B cell (primary cell): Measurements from ENCODE around the gene KHDC4. TPM values are rescaled to one million over a fixed set of nuclear protein-coding genes. Genes with fewer than 3 reads are reported as not detected.
A peak's percentile ranks its signal among the peaks of the same experiment; 100 is the strongest.

Experiments
- ATAC-seq: fragments of 200-7000 bp; cut with Tn5 transposase; one replicate; pipeline ENCODE4 v1.10.0; 2021; ENCODE audit warnings: low read depth, mild to moderate bottlenecking, moderate number of reproducible peaks, moderate library complexity
- CTCF ChIA-PET: fragments of 350-600 bp; sonication (Branson Sonifier 250); formaldehyde crosslinking; loops from one replicate; lab custom pipeline; 2021; ENCODE audit warnings: antibody characterized with exemption, inconsistent platforms; lab: Charles Lee
- POLR2A ChIA-PET: fragments of 350-600 bp; sonication (Branson Sonifier 250); formaldehyde crosslinking; loops from one replicate; lab custom pipeline; 2021; ENCODE audit warnings: antibody characterized with exemption; lab: Charles Lee
- DNase-seq: peaks from one replicate; pipeline ENCODE4 v3.0.0; 2013
- H2AFZ ChIP-seq: 2 replicates; pipeline ENCODE4 v1.6.1; 2012; ENCODE audit warnings: mild to moderate bottlenecking, low read depth, low read length; ENCODE audit not compliant: insufficient read depth, poor library complexity, severe bottlenecking
- H3K27ac ChIP-seq, 2 donors: 1 replicate in 1 of 2; 2 replicates in 1 of 2; pipeline ENCODE4 v1.5.1; 2012 to 2013; ENCODE audit warnings: low read length in 2 of 2, mild to moderate bottlenecking in 2 of 2, moderate library complexity in 1 of 2
- H3K27me3 ChIP-seq, 4 experiments: fragments of 200-600 bp in 1 of 4; sonication (generic) in 1 of 4; replicated peaks in 1 of 4; 1 replicate in 2 of 4; 2 replicates in 2 of 4; pipeline versions ENCODE4 v1.6.1 to v1.7.0; 2013 to 2016; ENCODE audit warnings: low read length in 3 of 4, mild to moderate bottlenecking in 2 of 4, mixed read lengths in 1 of 4, moderate library complexity in 1 of 4; ENCODE audit not compliant: insufficient read depth in 4 of 4, control insufficient read depth in 3 of 4; ENCODE audit errors: control extremely low read depth in 1 of 4
- H3K36me3 ChIP-seq, 2 experiments: replicated peaks in 1 of 2; 1 replicate in 1 of 2; 2 replicates in 1 of 2; pipeline versions ENCODE4 v1.6.1 to v1.7.1; 2013; ENCODE audit warnings: low read length in 1 of 2; ENCODE audit not compliant: insufficient read depth in 2 of 2, control insufficient read depth in 1 of 2; ENCODE audit errors: control extremely low read depth in 1 of 2, extremely low read depth in 1 of 2
- H3K4me1 ChIP-seq, 2 donors: fragments of 200-600 bp in 1 of 2; sonication (generic) in 1 of 2; 1 replicate in 1 of 2; 2 replicates in 1 of 2; pipeline versions ENCODE4 v1.5.1 to v1.6.1; 2013 to 2017; ENCODE audit warnings: low read length in 2 of 2; ENCODE audit not compliant: control insufficient read depth in 2 of 2, insufficient read depth in 2 of 2
- H3K4me2 ChIP-seq: replicated peaks from 2 replicates; pipeline ENCODE3; 2012; ENCODE audit warnings: mild to moderate bottlenecking, low read depth, low read length; ENCODE audit not compliant: poor library complexity, severe bottlenecking
- H3K4me3 ChIP-seq, 5 experiments: fragments of 200-600 bp in 1 of 5; sonication (generic) in 1 of 5; 1 replicate in 3 of 5; 2 replicates in 2 of 5; pipeline versions ENCODE4 v1.5.1 to v1.7.0; 2011 to 2016; ENCODE audit warnings: low read length in 4 of 5, mild to moderate bottlenecking in 4 of 5, low read depth in 2 of 5, control low read depth in 1 of 5, moderate library complexity in 1 of 5; ENCODE audit not compliant: insufficient read depth in 1 of 5; ENCODE audit errors: control extremely low read depth in 1 of 5, extremely low read depth in 1 of 5
- H3K79me2 ChIP-seq: fragments of 200-600 bp; sonication (generic); one replicate; pipeline ENCODE4 v1.6.0; 2016; ENCODE audit warnings: low read length; ENCODE audit not compliant: control insufficient read depth, insufficient read depth
- H3K9ac ChIP-seq: fragments of 200-600 bp; sonication (generic); 2 replicates; pipeline ENCODE4 v1.6.1; 2017; ENCODE audit warnings: mild to moderate bottlenecking, low read length, moderate library complexity
- H3K9me3 ChIP-seq, 3 donors: one replicate each; pipeline versions ENCODE4 v1.6.1 to v1.7.1; 2013; ENCODE audit warnings: low read length in 2 of 3; ENCODE audit not compliant: control insufficient read depth in 2 of 3, insufficient read depth in 1 of 3; ENCODE audit errors: control extremely low read depth in 1 of 3
- H4K20me1 ChIP-seq: 2 replicates; pipeline ENCODE4 v1.6.0; 2012; ENCODE audit warnings: mild to moderate bottlenecking, low read length; ENCODE audit not compliant: insufficient read depth, control insufficient read depth, poor library complexity, severe bottlenecking
- H3K27ac Mint-ChIP-seq: one replicate; pipeline ENCODE4 v1.8.0; 2021; ENCODE audit warnings: mixed read lengths
- H3K27me3 Mint-ChIP-seq: one replicate; pipeline ENCODE4 v1.8.0; 2021; ENCODE audit warnings: mixed read lengths
- H3K4me1 Mint-ChIP-seq: one replicate; pipeline ENCODE4 v1.8.0; 2021; ENCODE audit warnings: mixed read lengths
- H3K4me3 Mint-ChIP-seq: one replicate; pipeline ENCODE4 v1.8.0; 2021; ENCODE audit warnings: mixed read lengths
- H3K9me3 Mint-ChIP-seq: one replicate; pipeline ENCODE4 v1.8.0; 2022; ENCODE audit warnings: mixed read lengths; ENCODE audit not compliant: insufficient read depth
- CTCF ChIP-seq: fragments of 200-600 bp; IDR thresholded peaks from one replicate; pipeline ENCODE4 v1.8.0; 2022; ENCODE audit warnings: antibody characterized with exemption, mild to moderate bottlenecking
- EZH2 ChIP-seq: IDR thresholded peaks from 2 replicates; pipeline ENCODE4 v1.6.1; 2012; ENCODE audit warnings: borderline replicate concordance, low read depth, mild to moderate bottlenecking, moderate library complexity, low read length; ENCODE audit not compliant: insufficient read depth, poor library complexity, severe bottlenecking
- WGBS: methylation state at CpG from one replicate; pipeline ENCODE4 v1.1.5; 2013; ENCODE audit warnings: missing lambda C conversion rate; ENCODE audit not compliant: insufficient coverage; 5-methylcytosine and 5-hydroxymethylcytosine counted together
- intact Hi-C: fragments of 100-400 bp; cut with micrococcal nuclease; formaldehyde crosslinking; loops from one replicate; pipeline ENCODE4 v1.10.0; 2022
- polyA plus RNA-seq: library from polyadenylated mRNA; depleted of rRNA; stranded (reverse); fragments of >200 nt; gene quantifications from 2 replicates; pipeline ENCODE4 v1.2.3, GENCODE V29; 2012
- total RNA-seq, 2 donors: library from RNA; stranded (reverse); fragments of 120-200 nt in 1 of 2; gene quantifications; 1 replicate in 1 of 2; 2 replicates in 1 of 2; pipeline versions ENCODE4 v1.2.3 to v1.2.4, GENCODE V29; 2013 to 2022

The KHDC4 gene
- total and polyA plus RNA-seq, 2 donors (not counting 1 experiment from before 2014, with no cell fraction given) = 51.3 to 122 TPM

- TF ChIP-seq EZH2 (no peak), CTCF (no peak)
- Histone ChIP-seq H3K79me2 (peaks cover 65% of the 10 kb centered on the region), H4K20me1 (peaks cover 38% of the 10 kb centered on the region), H3K4me1 (peaks cover 32 to 39% of the 10 kb centered on the region in 2 donors), H2AFZ (no peak overlapping the region), H3K4me2 (no peak overlapping the region), H3K27me3 (no peaks in the 10 kb centered on the region), H3K9me3 (no peaks in the 10 kb centered on the region), H3K27ac (peak overlapping the region in 1 of 2 donors; percentile 56), H3K36me3 (peaks cover 4 to 90% of the 10 kb centered on the region in 2 experiments), H3K4me3 (no peak overlapping the region), H3K9ac (no peak overlapping the region)
- Mint-ChIP-seq H3K27me3 (no peaks in the 10 kb centered on the region), H3K4me1 (peaks cover 41% of the 10 kb centered on the region), H3K27ac (peak overlapping the region; percentile 81), H3K4me3 (no peak overlapping the region), H3K9me3 (no peaks in the 10 kb centered on the region)
- CTCF ChIA-PET = interaction anchor here (0.9 to 3.0 kb wide), 8 partner anchors 11 to 32 kb away, joined by 3 to 16 read pairs (median 6); partner anchors contain the start of gene KHDC4
- ATAC-seq = no peak
- POLR2A ChIA-PET = interaction anchor here (0.6 to 1.9 kb wide), 4 partner anchors 11 to 27 kb away, joined by 3 to 5 read pairs (median 4); partner anchors contain the start of gene ARHGEF2
- intact Hi-C loops = no loop called here
- WGBS = 98% methylated on average over 12 of the region's 12 CpGs
- DNase-seq = no peak
These were observed 23.2 kb upstream of the KHDC4 start for GRCh38 chr1:155957411-155957915.

- no peak for ATAC-seq
- intact Hi-C loops = no loop called here
- Mint-ChIP-seq H3K27me3 (no peaks in the 10 kb centered on the region), H3K4me3 (no peak overlapping the region), H3K4me1 (peaks cover 13% of the 10 kb centered on the region), H3K9me3 (no peaks in the 10 kb centered on the region), H3K27ac (peak overlapping the region; percentile 32)
- Histone ChIP-seq H3K27ac (peak overlapping the region in 1 of 2 donors; percentile 25), H3K79me2 (peaks cover 58% of the 10 kb centered on the region), H3K27me3 (no peaks in the 10 kb centered on the region), H4K20me1 (peaks cover 38% of the 10 kb centered on the region), H3K4me1 (peaks cover 5 to 10% of the 10 kb centered on the region in 2 donors), H3K36me3 (peaks cover 2 to 93% of the 10 kb centered on the region in 2 experiments), H3K9ac (no peak overlapping the region), H2AFZ (no peak overlapping the region), H3K9me3 (no peaks in the 10 kb centered on the region), H3K4me2 (no peak overlapping the region), H3K4me3 (no peak overlapping the region)
- ChIA-PET POLR2A (interaction anchor here (0.7 to 1.1 kb wide), 4 partner anchors 8 to 415 kb away, joined by 3 to 7 read pairs (median 4); partner anchors contain the start of gene ARHGEF2), CTCF (interaction anchor here (0.6 to 3.0 kb wide), 7 partner anchors 9 to 35 kb away, joined by 3 to 16 read pairs (median 3); partner anchors contain the start of gene ARHGEF2)
- TF ChIP-seq CTCF (no peak), EZH2 (no peak)
- WGBS = 100% methylated on average over 1 of the region's 3 CpGs
- no peak for DNase-seq
These were observed 20.4 kb upstream of the KHDC4 start for GRCh38 chr1:155954645-155955044.
